H1 (cell line): Measurements from ENCODE around the gene AOAH. TPM values are rescaled to one million over a fixed set of nuclear protein-coding genes. Genes with fewer than 3 reads are reported as not detected.

ENCODE experiments used
- CTCF ChIA-PET: fragments of 300-600 bp; sonication (Branson Sonifier 250); formaldehyde crosslinking; loops from one replicate; lab custom pipeline; 2021; ENCODE audit not compliant: partially characterized antibody; lab: Charles Lee
- POLR2A ChIA-PET: fragments of 300-600 bp; sonication (Branson Sonifier 250); formaldehyde crosslinking; loops from one replicate; lab custom pipeline; 2021; ENCODE audit warnings: inconsistent platforms; ENCODE audit not compliant: partially characterized antibody; lab: Charles Lee
- DNase-seq, 2 experiments: peaks; one replicate each; pipeline versions ENCODE4 v3.0.0 to v3.0.0-alpha.2; 2010 to 2022; ENCODE audit warnings: low spot score in 2 of 2, low read depth in 1 of 2, mixed read lengths in 1 of 2
- FAIRE-seq: peaks from 2 replicates; lab custom pipeline; 2011; peaks lifted over from hg19 to GRCh38; lab: Jason Lieb, UNC
- H2AFZ ChIP-seq: 2 replicates; pipeline ENCODE4 v1.8.1; 2012; ENCODE audit warnings: low read length, inconsistent platforms
- H2AK5ac ChIP-seq: 2 replicates; pipeline ENCODE4 v1.6.1; 2013; ENCODE audit warnings: low read depth, low read length
- H2BK120ac ChIP-seq: replicated peaks from 2 replicates; pipeline ENCODE3; 2013; ENCODE audit warnings: low read depth, low read length, inconsistent platforms
- H2BK12ac ChIP-seq: 2 replicates; pipeline ENCODE4 v1.6.1; 2013; ENCODE audit warnings: low read depth, low read length
- H2BK15ac ChIP-seq: 2 replicates; pipeline ENCODE4 v1.6.1; 2013; ENCODE audit warnings: low read length
- H2BK20ac ChIP-seq: 2 replicates; pipeline ENCODE4 v1.6.1; 2013; ENCODE audit warnings: low read length
- H2BK5ac ChIP-seq: 2 replicates; pipeline ENCODE4 v1.6.1; 2013; ENCODE audit warnings: low read depth, low read length
- H3K14ac ChIP-seq: 2 replicates; pipeline ENCODE4 v1.6.1; 2013; ENCODE audit warnings: inconsistent platforms; ENCODE audit not compliant: insufficient read length
- H3K18ac ChIP-seq: 2 replicates; pipeline ENCODE4 v1.6.1; 2013; ENCODE audit warnings: low read length; ENCODE audit errors: extremely low read depth
- H3K23ac ChIP-seq: 2 replicates; pipeline ENCODE4 v1.6.1; 2013; ENCODE audit warnings: inconsistent platforms; ENCODE audit not compliant: insufficient read length
- H3K23me2 ChIP-seq: 2 replicates; pipeline ENCODE4 v1.6.1; 2013; ENCODE audit warnings: low read depth, low read length
- H3K27ac ChIP-seq: 2 replicates; pipeline ENCODE4 v1.6.1; 2011; ENCODE audit warnings: low read depth, low read length, inconsistent platforms
- H3K27me3 ChIP-seq, 4 experiments: replicated peaks in 1 of 4; 1 replicate in 1 of 4; 2 replicates in 3 of 4; pipeline versions ENCODE4 v1.6.1 to v1.8.1; 2011 to 2013; ENCODE audit warnings: low read length in 3 of 4, mild to moderate bottlenecking in 3 of 4, inconsistent platforms in 2 of 4, mixed read lengths in 2 of 4, moderate library complexity in 1 of 4; ENCODE audit not compliant: control insufficient read depth in 3 of 4, insufficient read depth in 3 of 4; ENCODE audit errors: extremely low read depth in 1 of 4
- H3K36me3 ChIP-seq, 4 experiments: 2 replicates each; pipeline versions ENCODE4 v1.6.1 to v1.8.1; 2011 to 2013; ENCODE audit warnings: mild to moderate bottlenecking in 4 of 4, low read length in 3 of 4, moderate library complexity in 2 of 4, control low read depth in 1 of 4, inconsistent platforms in 1 of 4; ENCODE audit not compliant: insufficient read depth in 4 of 4, control insufficient read depth in 2 of 4
- H3K4ac ChIP-seq: replicated peaks from 2 replicates; pipeline ENCODE3; 2013; ENCODE audit warnings: low read length, low read depth, mixed read lengths, inconsistent platforms; ENCODE audit not compliant: insufficient read length
- H3K4me1 ChIP-seq, 4 experiments: replicated peaks in 1 of 4; 1 replicate in 1 of 4; 2 replicates in 3 of 4; pipeline versions ENCODE4 v1.6.1 to v1.8.1; 2011 to 2013; ENCODE audit warnings: low read length in 3 of 4, inconsistent platforms in 2 of 4, mixed read lengths in 1 of 4; ENCODE audit not compliant: insufficient read depth in 4 of 4, control insufficient read depth in 3 of 4
- H3K4me2 ChIP-seq, 2 experiments: 2 replicates each; pipeline versions ENCODE4 v1.6.1 to v1.8.1; 2011 to 2013; ENCODE audit warnings: low read depth in 2 of 2, low read length in 2 of 2, control low read depth in 1 of 2, inconsistent platforms in 1 of 2, mild to moderate bottlenecking in 1 of 2; ENCODE audit not compliant: insufficient read depth in 1 of 2
- H3K4me3 ChIP-seq, 4 experiments: fragments of 200-600, 300-600 bp in 1 of 4; sonication (generic), shearing (Covaris generic), sonication (Bioruptor Twin) in 1 of 4; 2 replicates each; pipeline versions ENCODE4 v1.5.1 to v1.8.1; 2011 to 2016; ENCODE audit warnings: low read length in 4 of 4, low read depth in 3 of 4, control low read depth in 2 of 4, inconsistent platforms in 2 of 4, mild to moderate bottlenecking in 2 of 4, mixed read lengths in 1 of 4, moderate library complexity in 1 of 4; ENCODE audit not compliant: insufficient read depth in 2 of 4; ENCODE audit errors: extremely low read depth in 1 of 4
- H3K56ac ChIP-seq: replicated peaks from 2 replicates; pipeline ENCODE3; 2013; ENCODE audit warnings: low read depth, mild to moderate bottlenecking, mixed read lengths, low read length, inconsistent platforms; ENCODE audit not compliant: insufficient read length
- H3K79me1 ChIP-seq: 2 replicates; pipeline ENCODE4 v1.6.1; 2013; ENCODE audit warnings: low read depth, low read length, control low read depth
- H3K79me2 ChIP-seq, 2 experiments: 2 replicates each; pipeline versions ENCODE4 v1.6.1 to v1.8.1; 2012 to 2013; ENCODE audit warnings: low read length in 2 of 2, mild to moderate bottlenecking in 2 of 2, inconsistent platforms in 1 of 2; ENCODE audit not compliant: insufficient read depth in 2 of 2, control insufficient read depth in 1 of 2
- H3K9ac ChIP-seq, 4 experiments: replicated peaks in 1 of 4; 1 replicate in 1 of 4; 2 replicates in 3 of 4; pipeline versions ENCODE4 v1.6.1 to v1.8.1; 2011 to 2013; ENCODE audit warnings: low read depth in 3 of 4, low read length in 3 of 4, control low read depth in 2 of 4, mild to moderate bottlenecking in 2 of 4, moderate library complexity in 2 of 4, inconsistent platforms in 1 of 4; ENCODE audit errors: extremely low read depth in 1 of 4
- H3K9me3 ChIP-seq, 2 experiments: 2 replicates each; pipeline versions ENCODE4 v1.6.1 to v1.8.1; 2012 to 2013; ENCODE audit warnings: mild to moderate bottlenecking in 2 of 2, moderate library complexity in 2 of 2, control low read depth in 1 of 2, inconsistent platforms in 1 of 2, low read depth in 1 of 2, low read length in 1 of 2, mixed read lengths in 1 of 2; ENCODE audit not compliant: insufficient read depth in 2 of 2
- H4K20me1 ChIP-seq, 2 experiments: replicated peaks in 1 of 2; 2 replicates each; pipeline versions ENCODE3 to v1.8.1; 2011 to 2013; ENCODE audit warnings: inconsistent platforms in 2 of 2, low read length in 2 of 2, mild to moderate bottlenecking in 1 of 2; ENCODE audit not compliant: insufficient read depth in 2 of 2, control insufficient read depth in 1 of 2
- H4K5ac ChIP-seq: 2 replicates; pipeline ENCODE4 v1.6.1; 2013; ENCODE audit warnings: low read length, low read depth, mixed read lengths, inconsistent platforms; ENCODE audit not compliant: insufficient read length
- H4K8ac ChIP-seq: 2 replicates; pipeline ENCODE4 v1.8.0; 2013; ENCODE audit warnings: mild to moderate bottlenecking, moderate library complexity, low read length, inconsistent platforms; ENCODE audit not compliant: insufficient read depth; ENCODE audit errors: extremely low read depth
- H4K91ac ChIP-seq: replicated peaks from 2 replicates; pipeline ENCODE3; 2013; ENCODE audit warnings: low read length, mixed read lengths, inconsistent platforms; ENCODE audit not compliant: insufficient read length
- EGR1 ChIP-seq: IDR thresholded peaks from 2 replicates; pipeline ENCODE4 v1.6.1; 2011; ENCODE audit warnings: low read depth, low read length, borderline replicate concordance
- KDM5A ChIP-seq: fragments of 200-600 bp; IDR thresholded peaks from 2 replicates; pipeline ENCODE4 v1.7.1; 2012; ENCODE audit warnings: mild to moderate bottlenecking, low read length, inconsistent platforms, mixed read lengths
- POU5F1 ChIP-seq: IDR thresholded peaks from 2 replicates; pipeline ENCODE4 v1.6.1; 2011; ENCODE audit warnings: low read depth, mild to moderate bottlenecking, low read length, moderate library complexity
- RBBP5 ChIP-seq: IDR thresholded peaks from 2 replicates; pipeline ENCODE4 v1.7.1; 2012; ENCODE audit warnings: low read depth, mild to moderate bottlenecking, inconsistent platforms, low read length, moderate library complexity, borderline replicate concordance
- SRF ChIP-seq: IDR thresholded peaks from 2 replicates; pipeline ENCODE4 v1.6.1; 2011; ENCODE audit warnings: mild to moderate bottlenecking, low read depth, low read length, moderate library complexity
- SUZ12 ChIP-seq: fragments of 200-600 bp; sonication (generic); IDR thresholded peaks from 2 replicates; pipeline ENCODE4 v1.6.1; 2012; ENCODE audit warnings: mild to moderate bottlenecking, inconsistent platforms, low read length, moderate library complexity, mixed read lengths
- TAF1 ChIP-seq: IDR thresholded peaks from 2 replicates; pipeline ENCODE4 v1.6.1; 2011; ENCODE audit warnings: mild to moderate bottlenecking, low read depth, low read length
- YY1 ChIP-seq: IDR thresholded peaks from 2 replicates; pipeline ENCODE4 v1.6.1; 2011; ENCODE audit warnings: low read depth, mild to moderate bottlenecking, low read length
- WGBS, 2 experiments: shearing (Covaris generic) in 1 of 2; methylation state at CpG; one replicate each; pipeline versions ENCODE4 v1.1.6 to v1.1.7; 2013 to 2015; ENCODE audit warnings: low lambda C conversion rate in 2 of 2, mixed read lengths in 2 of 2, inconsistent platforms in 1 of 2, low coverage in 1 of 2, missing lambda C conversion rate in 1 of 2; ENCODE audit not compliant: insufficient replicate concordance in 2 of 2, insufficient coverage in 1 of 2, insufficient read length in 1 of 2; ENCODE audit errors: extremely low coverage in 1 of 2, missing lambda C conversion rate in 1 of 2; 5-methylcytosine and 5-hydroxymethylcytosine counted together
- polyA plus RNA-seq, 7 experiments: library from polyadenylated mRNA; depleted of rRNA in 3 of 7; stranded (reverse) in 5 of 7; unstranded in 2 of 7; fragments of >200 nt in 5 of 7; fragments of 200-250 nt in 2 of 7; gene quantifications; 1 replicate in 5 of 7; 2 replicates in 1 of 7; 4 replicates in 1 of 7; pipeline versions ENCODE4 v1.2.1 to v1.2.3, GENCODE V29; 2011 to 2013; ENCODE audit warnings: missing spikeins in 2 of 7, mixed read lengths in 2 of 7
- total RNA-seq: library from RNA; stranded (reverse); fragmentation: NEBNext Ultra II Directional; extraction: Animal tissue kit (Norgen Biotek cat#: 25700); gene quantifications from 2 replicates; pipeline ENCODE4 v1.2.1, GENCODE V29; 2021

AOAH gene
- total and polyA plus RNA-seq, 2 of the 8 experiments (the other 6 are each of a cell fraction or from before 2014, with no cell fraction given), result 0.08 TPM; not detected in 1

- H3K79me2 ChIP-seq, result no peaks in the 10 kb centered on the region
- H3K23me2 ChIP-seq, result no peaks in the 10 kb centered on the region
- no peak overlapping the region for H2BK12ac ChIP-seq
- H2AK5ac ChIP-seq, result no peak overlapping the region
- no peaks in the 10 kb centered on the region for H3K79me1 ChIP-seq
- 88% methylated on average over 2 of the region's 2 CpGs; no CpG with 5 or more reads in 1 of the 2 experiments for WGBS, 2 experiments
- H3K36me3 ChIP-seq, result no peaks in the 10 kb centered on the region
- TF ChIP-seq SUZ12, result no peak
- TF ChIP-seq SRF, result no peak
- TF ChIP-seq EGR1, result no peak
- no peak for TF ChIP-seq KDM5A
- no peak for TF ChIP-seq YY1
- TF ChIP-seq TAF1, result no peak
- TF ChIP-seq RBBP5, result no peak
- no peak for TF ChIP-seq POU5F1
- no peak overlapping the region for H4K5ac ChIP-seq
- H2BK15ac ChIP-seq, result no peak overlapping the region
- H4K20me1 ChIP-seq, result no peaks in the 10 kb centered on the region
- ChIA-PET CTCF (interaction anchor here (0.6 to 1.4 kb wide), 5 partner anchors 37 to 1680 kb away, joined by 3 to 4 read pairs (median 3); no protein-coding TSS in a partner anchor), POLR2A (no interaction called here)
- no peak overlapping the region for H3K4ac ChIP-seq
- no peak overlapping the region for H3K18ac ChIP-seq
- H3K9ac ChIP-seq, result no peak overlapping the region
- H3K4me2 ChIP-seq, result no peak overlapping the region
- H3K23ac ChIP-seq, result no peak overlapping the region
- H3K4me3 ChIP-seq, result no peak overlapping the region
- no peaks in the 10 kb centered on the region; a peak in 1 of 7 replicates for H3K27me3 ChIP-seq
- H2AFZ ChIP-seq, result no peak overlapping the region
- DNase-seq (no peak), FAIRE-seq (no peak)
- no peak overlapping the region for H2BK120ac ChIP-seq
- H3K4me1 ChIP-seq, result no peaks in the 10 kb centered on the region
- H3K56ac ChIP-seq, result no peak overlapping the region
- no peak overlapping the region for H2BK20ac ChIP-seq
- H3K27ac ChIP-seq, result no peak overlapping the region
- H4K8ac ChIP-seq, result no peak overlapping the region
- H3K14ac ChIP-seq, result no peak overlapping the region
- no peak overlapping the region for H2BK5ac ChIP-seq
- H4K91ac ChIP-seq, result no peak overlapping the region
- no peaks in the 10 kb centered on the region for H3K9me3 ChIP-seq
These were observed 25.1 kb upstream of the AOAH start for GRCh38 chr7:36749282-36749960.
